ENCODE data around the gene CXCL1. TPM values are rescaled to one million over a fixed set of nuclear protein-coding genes. Genes with fewer than 3 reads are reported as not detected.

The CXCL1 gene
- polyA plus RNA-seq, 3 donors = 1.7 to 4.4 (median 3.5) TPM

GRCh38 chr4:73839715-73840114 lies 29.5 kb upstream of the CXCL1 start:
- WGBS (ENCODE audit: insufficient coverage) = no CpG with 5 or more reads among the region's 3 CpGs
- no peak overlapping the region for H2AFZ ChIP-seq (ENCODE audit: insufficient read depth, low read depth, low read length, poor library complexity, severe bottlenecking)
- H3K27ac Mint-ChIP-seq = no peak overlapping the region

GRCh38 chr4:73841243-73841925 lies 27.8 kb upstream of the CXCL1 start:
- Histone ChIP-seq H3K4me1 (ENCODE audit: control insufficient read depth in 1 of 2, insufficient read depth in 2 of 2, low read length in 2 of 2) (peaks cover 17 to 26% of the 10 kb centered on the region in 2 donors), H2AFZ (ENCODE audit: insufficient read depth, low read depth, low read length, poor library complexity, severe bottlenecking) (no peak overlapping the region), H3K9ac (ENCODE audit: insufficient read depth, low read length, poor library complexity, severe bottlenecking) (no peak overlapping the region), H4K20me1 (ENCODE audit: insufficient read depth, low read length) (no peaks in the 10 kb centered on the region), H3K9me3 (replicated peaks in 1 of 2; ENCODE audit: control insufficient read depth in 1 of 2, insufficient read depth in 1 of 2, low read length in 2 of 2) (no peaks in the 10 kb centered on the region), H3K4me3 (replicated peaks in 1 of 3; ENCODE audit: low read depth in 2 of 3, low read length in 3 of 3) (no peak overlapping the region), H3K79me2 (ENCODE audit: insufficient read depth, low read length) (no peaks in the 10 kb centered on the region), H3K27ac (ENCODE audit: low read depth in 1 of 2, low read length in 2 of 2) (no peak overlapping the region), H3K27me3 (ENCODE audit: control insufficient read depth in 2 of 2, insufficient read depth in 2 of 2, low read length in 2 of 2) (no peaks in the 10 kb centered on the region), H3K36me3 (replicated peaks in 1 of 2; ENCODE audit: control insufficient read depth in 1 of 2, insufficient read depth in 2 of 2, low read length in 2 of 2) (no peaks in the 10 kb centered on the region), H3K4me2 (replicated peaks; ENCODE audit: extremely low read depth, low read length, poor library complexity, severe bottlenecking) (no peak overlapping the region)
- peaks cover 0 to 2% (median 0%) of the 10 kb centered on the region in 7 donors for H3K9me3 Mint-ChIP-seq
- no peak overlapping the region for H3K27ac Mint-ChIP-seq
- intact Hi-C loops (cut with micrococcal nuclease) = loop anchor here in 1 of 2 donors (5.0 kb wide), 1 partner anchor 109 kb away; no protein-coding TSS in a partner anchor
- TF ChIP-seq, protein P1, sequence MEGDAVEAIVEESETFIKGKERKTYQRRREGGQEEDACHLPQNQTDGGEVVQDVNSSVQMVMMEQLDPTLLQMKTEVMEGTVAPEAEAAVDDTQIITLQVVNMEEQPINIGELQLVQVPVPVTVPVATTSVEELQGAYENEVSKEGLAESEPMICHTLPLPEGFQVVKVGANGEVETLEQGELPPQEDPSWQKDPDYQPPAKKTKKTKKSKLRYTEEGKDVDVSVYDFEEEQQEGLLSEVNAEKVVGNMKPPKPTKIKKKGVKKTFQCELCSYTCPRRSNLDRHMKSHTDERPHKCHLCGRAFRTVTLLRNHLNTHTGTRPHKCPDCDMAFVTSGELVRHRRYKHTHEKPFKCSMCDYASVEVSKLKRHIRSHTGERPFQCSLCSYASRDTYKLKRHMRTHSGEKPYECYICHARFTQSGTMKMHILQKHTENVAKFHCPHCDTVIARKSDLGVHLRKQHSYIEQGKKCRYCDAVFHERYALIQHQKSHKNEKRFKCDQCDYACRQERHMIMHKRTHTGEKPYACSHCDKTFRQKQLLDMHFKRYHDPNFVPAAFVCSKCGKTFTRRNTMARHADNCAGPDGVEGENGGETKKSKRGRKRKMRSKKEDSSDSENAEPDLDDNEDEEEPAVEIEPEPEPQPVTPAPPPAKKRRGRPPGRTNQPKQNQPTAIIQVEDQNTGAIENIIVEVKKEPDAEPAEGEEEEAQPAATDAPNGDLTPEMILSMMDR (IDR thresholded peaks at IDR 0.05) = no peak
- DNase-seq = no peak
- 100% methylated on average over 1 of the region's 4 CpGs for WGBS (ENCODE audit: insufficient coverage)
- peaks cover 26% of the 10 kb centered on the region for H3K4me1 Mint-ChIP-seq
- H3K36me3 Mint-ChIP-seq = no peaks in the 10 kb centered on the region
- H3K4me3 Mint-ChIP-seq = no peak overlapping the region
- peaks cover 1 to 6% (median 3%) of the 10 kb centered on the region in 3 donors for H3K27me3 Mint-ChIP-seq (ENCODE audit: low read depth in 3 of 3)

More at GRCh38 chr4:73839715-73840114, 29.5 kb upstream of the CXCL1 start:
- intact Hi-C loops (cut with micrococcal nuclease) = loop anchor here (5.0 to 10.0 kb wide), 2 partner anchors 105 to 107 kb away; no protein-coding TSS in a partner anchor
- H3K4me2 ChIP-seq (replicated peaks; ENCODE audit: extremely low read depth, low read length, poor library complexity, severe bottlenecking) = no peak overlapping the region
- no peaks in the 10 kb centered on the region for H3K27me3 ChIP-seq (ENCODE audit: control insufficient read depth in 2 of 2, insufficient read depth in 2 of 2, low read length in 2 of 2)
- no peak overlapping the region for H3K27ac ChIP-seq (ENCODE audit: low read depth in 1 of 2, low read length in 2 of 2)
- H3K79me2 ChIP-seq (ENCODE audit: insufficient read depth, low read length) = no peaks in the 10 kb centered on the region
- no peak for DNase-seq
- Mint-ChIP-seq H3K4me3 (no peak overlapping the region), H3K4me1 (peaks cover 25% of the 10 kb centered on the region), H3K27me3 (ENCODE audit: low read depth in 3 of 3) (peaks cover 1 to 7% (median 3%) of the 10 kb centered on the region in 3 donors), H3K36me3 (no peaks in the 10 kb centered on the region), H3K9me3 (peaks cover 0 to 2% (median 0%) of the 10 kb centered on the region in 7 donors)
- peaks cover 15 to 26% of the 10 kb centered on the region in 2 donors for H3K4me1 ChIP-seq (ENCODE audit: control insufficient read depth in 1 of 2, insufficient read depth in 2 of 2, low read length in 2 of 2)
- H3K9me3 ChIP-seq (replicated peaks in 1 of 2; ENCODE audit: control insufficient read depth in 1 of 2, insufficient read depth in 1 of 2, low read length in 2 of 2) = no peaks in the 10 kb centered on the region
- no peak overlapping the region for H3K4me3 ChIP-seq (replicated peaks in 1 of 3; ENCODE audit: low read depth in 2 of 3, low read length in 3 of 3)
- H3K9ac ChIP-seq (ENCODE audit: insufficient read depth, low read length, poor library complexity, severe bottlenecking) = no peak overlapping the region
- H3K36me3 ChIP-seq (replicated peaks in 1 of 2; ENCODE audit: control insufficient read depth in 1 of 2, insufficient read depth in 2 of 2, low read length in 2 of 2) = no peaks in the 10 kb centered on the region
- no peaks in the 10 kb centered on the region for H4K20me1 ChIP-seq (ENCODE audit: insufficient read depth, low read length)
- TF ChIP-seq, protein P1 (IDR thresholded peaks at IDR 0.05) = no peak
